Activated CD4-positive, alpha-beta T cell treated with anti-CD3 and anti-CD28 coated beads, Interleukin-2, amount 10 ng/mL, durations not matched to agents 24 days and 14 days (primary cell): ENCODE measurements around the gene EFEMP1. TPM values are rescaled to one million over a fixed set of nuclear protein-coding genes. Genes with fewer than 3 reads are reported as not detected.

Source experiments
- DNase-seq: peaks from one replicate; pipeline ENCODE4 v3.0.0; 2022
- H3K27ac Mint-ChIP-seq: one replicate; pipeline ENCODE4 v1.8.0; 2022; ENCODE audit warnings: mild to moderate bottlenecking, mixed read lengths
- H3K27me3 Mint-ChIP-seq: one replicate; pipeline ENCODE4 v1.8.0; 2022; ENCODE audit warnings: mixed read lengths
- H3K36me3 Mint-ChIP-seq: one replicate; pipeline ENCODE4 v1.8.0; 2022; ENCODE audit warnings: low read depth, mild to moderate bottlenecking, mixed read lengths
- H3K4me1 Mint-ChIP-seq: one replicate; pipeline ENCODE4 v1.8.0; 2021; ENCODE audit warnings: mixed read lengths
- H3K4me3 Mint-ChIP-seq: one replicate; pipeline ENCODE4 v1.8.0; 2022; ENCODE audit warnings: mild to moderate bottlenecking, moderate library complexity, mixed read lengths
- H3K9me3 Mint-ChIP-seq: one replicate; pipeline ENCODE4 v1.8.0; 2021; ENCODE audit warnings: mixed read lengths
- intact Hi-C: fragments of 100-400 bp; cut with micrococcal nuclease; formaldehyde crosslinking; loops from one replicate; pipeline ENCODE4 v1.15.1; 2023
- total RNA-seq: library from RNA; stranded (reverse); gene quantifications from 2 replicates; pipeline ENCODE4 v1.2.3, GENCODE V29; 2022

EFEMP1 gene
- total RNA-seq, 1 donor from 2014 or later, result not detected

DNA sequence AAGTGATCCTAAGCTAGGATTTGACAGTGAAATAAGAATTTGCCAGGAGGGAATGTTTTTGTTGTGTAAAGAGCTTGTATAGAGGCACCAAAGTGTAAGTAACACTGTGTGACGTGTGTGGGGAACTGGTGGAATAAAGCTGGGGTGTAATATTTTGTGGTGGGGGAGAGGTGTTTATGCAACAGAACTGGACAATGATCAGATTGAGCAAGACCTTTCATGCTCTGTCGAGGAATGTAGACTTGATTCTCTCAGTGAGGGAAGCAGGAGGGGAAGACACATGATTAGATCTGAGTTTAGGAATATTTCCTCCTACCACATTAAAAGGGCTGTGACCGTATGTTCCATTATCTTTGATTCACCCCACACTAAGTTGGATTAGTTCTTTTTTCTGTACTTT, 43.6 kb downstream of the EFEMP1 start:
- Mint-ChIP-seq H3K27ac (no peak overlapping the region), H3K36me3 (no peaks in the 10 kb centered on the region), H3K27me3 (no peaks in the 10 kb centered on the region), H3K4me1 (no peaks in the 10 kb centered on the region), H3K4me3 (no peak overlapping the region), H3K9me3 (no peaks in the 10 kb centered on the region)
- intact Hi-C loops, result no loop called here
- no peak for DNase-seq

DNA sequence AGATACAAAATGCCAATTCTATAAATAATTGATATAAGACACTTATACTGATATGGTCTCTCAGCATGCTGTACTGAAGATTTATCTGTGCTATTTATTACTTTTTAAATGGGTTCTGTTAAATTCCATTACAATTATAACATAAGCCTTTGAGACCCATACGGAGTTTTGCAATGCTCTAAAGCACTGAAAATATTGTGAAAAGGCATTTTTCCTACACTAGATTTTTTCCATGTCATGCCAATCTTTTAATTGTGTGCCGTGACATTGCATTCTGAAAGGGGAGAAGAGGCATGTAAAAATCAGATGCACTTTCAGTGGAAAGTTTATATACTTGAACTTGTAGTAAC, 46.5 kb downstream of the EFEMP1 start:
- H3K4me3 Mint-ChIP-seq, result no peak overlapping the region
- no peaks in the 10 kb centered on the region for H3K9me3 Mint-ChIP-seq
- no peak for DNase-seq
- H3K4me1 Mint-ChIP-seq, result no peaks in the 10 kb centered on the region
- no peak overlapping the region for H3K27ac Mint-ChIP-seq
- intact Hi-C loops, result no loop called here
- no peaks in the 10 kb centered on the region for H3K27me3 Mint-ChIP-seq
- H3K36me3 Mint-ChIP-seq, result no peaks in the 10 kb centered on the region

DNA sequence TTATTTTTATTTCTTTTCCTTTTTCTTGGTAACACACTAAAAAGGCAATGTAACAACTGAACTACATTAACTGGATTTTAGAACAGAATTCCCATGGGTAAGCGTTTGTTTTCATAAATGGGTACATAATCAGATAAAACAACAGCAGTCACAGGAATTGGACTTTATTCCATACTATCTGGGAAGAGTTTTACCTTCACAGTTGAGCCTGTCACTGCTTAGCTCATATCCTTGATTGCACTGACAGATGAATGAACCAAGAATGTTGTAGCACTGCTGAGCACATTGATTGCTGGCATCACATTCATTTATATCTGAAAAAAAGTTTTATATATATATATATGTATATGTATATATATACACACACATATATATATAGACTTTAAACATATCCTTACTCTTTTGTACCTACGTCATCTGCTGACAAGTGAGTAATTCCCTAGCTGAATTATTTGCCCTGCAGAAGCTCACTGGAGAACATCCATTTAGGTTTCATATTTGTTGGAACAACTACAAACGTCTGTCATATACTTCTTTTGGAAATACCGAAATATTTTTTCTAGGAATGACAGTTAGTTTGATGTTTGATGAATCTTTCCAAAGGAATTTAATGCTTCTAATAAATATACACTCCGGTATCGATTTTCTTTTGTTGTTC, 47.0 kb downstream of the EFEMP1 start:
- Mint-ChIP-seq H3K36me3 (no peaks in the 10 kb centered on the region), H3K27ac (no peak overlapping the region), H3K9me3 (no peaks in the 10 kb centered on the region), H3K4me1 (no peaks in the 10 kb centered on the region), H3K4me3 (no peak overlapping the region), H3K27me3 (no peaks in the 10 kb centered on the region)
- intact Hi-C loops, result no loop called here
- no peak for DNase-seq

DNA sequence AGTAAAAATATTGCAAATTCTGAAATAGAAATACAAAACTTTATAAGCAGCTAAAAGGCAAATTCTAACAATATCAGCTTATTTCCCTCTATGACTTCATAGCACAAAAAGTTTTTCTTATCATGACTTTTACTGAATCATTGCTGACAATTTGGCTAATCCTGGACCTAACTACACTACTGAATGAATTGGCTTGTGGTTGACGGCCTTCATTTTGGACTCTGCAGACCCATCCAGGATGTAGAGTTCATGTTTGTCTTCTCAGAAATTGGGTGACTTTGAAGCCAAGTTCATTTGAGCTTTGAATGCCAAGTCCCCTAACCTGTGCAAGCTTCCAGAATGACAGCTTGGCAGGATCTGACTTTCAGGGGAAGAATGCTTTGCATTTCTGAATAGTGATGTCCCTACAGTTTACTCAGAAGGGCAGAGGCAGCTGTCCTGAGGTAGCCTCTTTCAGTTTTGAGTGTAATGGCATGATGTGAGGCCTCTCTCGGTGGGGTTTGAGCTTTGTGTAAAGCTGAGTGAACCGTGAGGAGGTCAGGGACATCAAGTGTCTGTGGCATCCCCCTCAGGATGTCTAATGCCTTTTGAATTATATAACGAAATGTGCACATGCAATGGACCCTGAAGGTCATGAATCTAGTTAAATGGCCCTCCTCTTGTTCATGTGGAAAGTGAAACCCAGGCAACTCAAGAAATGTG, 48.0 kb downstream of the EFEMP1 start:
- no peaks in the 10 kb centered on the region for H3K36me3 Mint-ChIP-seq
- no peak overlapping the region for H3K27ac Mint-ChIP-seq
- intact Hi-C loops, result no loop called here

DNA sequence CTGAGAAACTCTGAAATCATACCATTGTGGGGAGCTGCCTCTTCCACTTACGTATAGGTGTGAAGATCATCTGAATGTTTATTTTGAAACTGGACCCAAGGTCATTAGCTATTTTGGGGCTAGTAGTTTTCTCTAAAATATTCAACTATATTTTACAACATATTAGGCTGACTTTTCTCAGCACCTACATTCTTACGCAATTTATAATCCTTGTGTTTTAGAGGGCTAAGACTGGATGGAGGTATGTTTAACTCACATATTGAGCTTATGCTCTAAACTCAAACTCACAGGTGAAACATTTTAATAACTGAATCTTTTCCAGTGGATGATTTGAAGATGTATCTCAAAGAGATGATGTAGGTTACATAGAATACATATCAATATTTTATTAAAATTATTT, 49.2 kb downstream of the EFEMP1 start:
- no peak for DNase-seq
- no peak overlapping the region for H3K27ac Mint-ChIP-seq
- no peaks in the 10 kb centered on the region for H3K9me3 Mint-ChIP-seq
- no peaks in the 10 kb centered on the region for H3K27me3 Mint-ChIP-seq
- H3K4me1 Mint-ChIP-seq, result no peaks in the 10 kb centered on the region
- intact Hi-C loops, result no loop called here
- no peaks in the 10 kb centered on the region for H3K36me3 Mint-ChIP-seq
- H3K4me3 Mint-ChIP-seq, result no peak overlapping the region

More for the DNA sequence above, 48.0 kb downstream of the EFEMP1 start:
- DNase-seq, result no peak
- no peak overlapping the region for H3K4me3 Mint-ChIP-seq
- no peaks in the 10 kb centered on the region for H3K27me3 Mint-ChIP-seq
- no peaks in the 10 kb centered on the region for H3K4me1 Mint-ChIP-seq
- H3K9me3 Mint-ChIP-seq, result no peaks in the 10 kb centered on the region

DNA sequence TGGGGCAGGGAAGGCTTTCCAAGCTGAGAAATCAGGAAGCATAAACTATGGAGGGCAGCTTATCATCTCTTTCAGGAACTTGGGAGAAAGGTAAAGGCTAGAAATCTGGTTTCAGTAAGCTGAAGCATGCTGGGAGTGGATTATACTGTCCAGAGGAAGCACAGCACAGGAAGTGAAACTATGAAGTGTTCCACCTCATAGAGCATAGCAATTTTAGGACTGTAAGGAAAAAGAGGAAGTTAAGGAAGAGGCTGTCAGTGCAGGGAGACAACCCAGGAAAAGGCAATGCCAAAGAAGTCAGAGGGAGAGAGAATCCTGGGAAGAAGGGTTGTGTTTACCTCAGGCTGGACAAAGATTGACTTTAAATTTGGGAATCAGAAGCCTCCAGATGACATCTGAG, 51.9 kb downstream of the EFEMP1 start:
- peaks cover 3% of the 10 kb centered on the region for H3K27me3 Mint-ChIP-seq
- no peak for DNase-seq
- no peak overlapping the region for H3K4me3 Mint-ChIP-seq
- H3K36me3 Mint-ChIP-seq, result no peaks in the 10 kb centered on the region
- H3K4me1 Mint-ChIP-seq, result no peaks in the 10 kb centered on the region
- H3K9me3 Mint-ChIP-seq, result no peaks in the 10 kb centered on the region
- H3K27ac Mint-ChIP-seq, result no peak overlapping the region
- intact Hi-C loops, result no loop called here

DNA sequence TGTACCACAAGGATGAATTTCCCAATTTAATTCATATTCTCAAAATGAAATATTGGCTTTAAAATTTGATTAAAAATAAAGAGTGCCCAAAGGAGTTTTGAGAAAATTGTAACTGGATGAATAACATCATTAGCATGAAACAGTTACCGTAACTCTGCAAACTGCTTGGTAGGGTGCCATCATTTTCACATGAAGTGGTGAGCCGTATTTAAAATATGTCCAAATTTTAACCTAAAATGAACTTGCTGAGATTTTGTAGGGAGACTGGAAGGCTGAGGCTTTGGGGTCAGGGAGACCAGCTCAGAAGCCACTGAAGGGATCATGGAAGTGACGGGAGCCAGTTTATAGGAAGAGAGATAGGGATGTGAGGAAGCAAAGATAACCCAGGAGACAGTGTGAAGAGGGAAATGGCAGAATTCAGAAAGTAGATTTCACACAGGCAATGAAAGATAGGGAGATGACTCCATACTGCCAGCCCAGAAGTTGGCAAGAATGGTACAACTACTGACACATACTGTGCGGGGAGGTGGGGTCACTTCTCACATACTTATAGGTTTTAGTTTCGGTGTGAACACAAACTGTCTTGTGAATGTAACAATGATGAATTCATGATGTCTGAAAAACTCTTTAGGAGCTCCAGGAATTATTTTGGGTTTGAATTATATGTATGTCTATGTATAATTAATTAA, 53.8 kb downstream of the EFEMP1 start:
- peaks cover 3% of the 10 kb centered on the region for H3K27me3 Mint-ChIP-seq
- H3K4me3 Mint-ChIP-seq, result no peak overlapping the region
- DNase-seq, result no peak
- intact Hi-C loops, result no loop called here
- H3K36me3 Mint-ChIP-seq, result no peaks in the 10 kb centered on the region
- no peaks in the 10 kb centered on the region for H3K9me3 Mint-ChIP-seq
- no peak overlapping the region for H3K27ac Mint-ChIP-seq
- H3K4me1 Mint-ChIP-seq, result no peaks in the 10 kb centered on the region

DNA sequence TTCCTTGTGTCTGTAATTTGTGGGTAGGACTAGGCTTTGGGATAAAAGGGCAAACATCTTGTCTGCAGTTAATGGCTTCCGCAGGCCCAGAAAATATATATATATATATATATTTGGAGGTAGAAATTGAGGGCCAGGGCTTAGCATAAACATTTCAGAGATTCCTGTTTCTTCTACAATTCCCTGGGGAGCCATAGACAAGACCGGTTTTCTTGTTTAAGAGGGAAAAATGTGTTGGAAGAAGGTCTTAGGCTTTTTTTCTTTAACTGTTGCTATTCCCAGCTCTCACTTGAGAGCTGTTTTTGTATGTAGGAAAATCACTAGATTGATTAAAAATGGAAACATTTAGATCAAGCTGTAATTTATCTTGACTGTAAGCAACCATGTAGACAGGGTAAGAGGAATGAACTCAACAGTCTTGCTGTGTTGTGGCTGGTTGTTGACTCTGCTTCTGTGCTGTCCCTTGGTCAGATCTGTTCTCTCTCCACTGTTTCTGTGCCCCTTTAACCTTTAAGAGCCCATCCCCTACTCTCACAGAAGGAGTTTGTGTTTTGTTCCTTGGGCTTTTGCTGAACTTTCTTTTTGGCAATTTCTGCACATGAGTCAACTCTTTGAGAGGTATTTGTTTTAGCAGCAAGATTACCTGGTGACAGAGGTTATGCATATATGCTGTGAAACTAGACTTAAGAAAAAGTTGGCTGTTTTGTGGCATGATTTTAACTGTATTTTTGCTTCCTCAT, 58.3 kb downstream of the EFEMP1 start:
- intact Hi-C loops, result no loop called here
- Mint-ChIP-seq H3K4me1 (no peaks in the 10 kb centered on the region), H3K27ac (no peak overlapping the region), H3K4me3 (no peak overlapping the region), H3K9me3 (no peaks in the 10 kb centered on the region), H3K27me3 (peaks cover 3% of the 10 kb centered on the region), H3K36me3 (no peaks in the 10 kb centered on the region)
- DNase-seq, result no peak

DNA sequence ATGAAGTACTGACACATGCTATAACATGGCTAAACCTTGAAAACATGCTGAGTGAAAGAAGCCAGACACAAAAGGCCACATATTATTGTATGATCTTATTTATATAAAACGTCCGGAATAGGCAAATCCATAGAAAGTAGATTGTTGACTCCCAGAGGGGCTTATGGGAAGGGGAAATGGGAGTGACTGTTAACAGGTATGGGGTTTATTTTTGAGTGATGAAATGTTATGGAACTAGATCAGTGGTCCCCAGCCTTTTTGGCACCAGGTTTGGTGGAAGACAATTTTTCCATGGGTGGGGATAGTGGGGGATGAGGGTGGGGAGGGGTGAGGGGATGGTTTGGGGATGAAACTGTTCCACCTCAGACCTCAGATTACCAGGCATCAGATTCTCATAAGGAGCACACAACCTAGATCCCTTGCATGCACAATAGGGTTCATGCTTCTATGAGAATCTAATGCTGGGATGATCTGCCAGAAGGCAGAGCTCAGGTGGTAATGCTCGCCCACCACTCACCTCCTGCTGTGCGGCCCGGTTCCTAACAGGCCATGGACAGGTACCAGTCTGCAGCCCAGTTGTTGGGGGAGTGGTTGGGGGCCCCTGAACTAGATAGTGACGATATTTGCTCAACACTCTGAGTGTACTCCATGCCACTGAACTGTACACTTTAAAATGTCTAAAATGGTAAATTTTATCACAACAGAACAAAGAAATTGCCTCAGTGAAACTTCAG, 59.1 kb downstream of the EFEMP1 start:
- intact Hi-C loops, result no loop called here
- no peaks in the 10 kb centered on the region for H3K4me1 Mint-ChIP-seq
- no peak overlapping the region for H3K4me3 Mint-ChIP-seq
- H3K27ac Mint-ChIP-seq, result no peak overlapping the region
- peaks cover 3% of the 10 kb centered on the region for H3K27me3 Mint-ChIP-seq
- H3K9me3 Mint-ChIP-seq, result no peaks in the 10 kb centered on the region
- DNase-seq, result no peak
- no peaks in the 10 kb centered on the region for H3K36me3 Mint-ChIP-seq

DNA sequence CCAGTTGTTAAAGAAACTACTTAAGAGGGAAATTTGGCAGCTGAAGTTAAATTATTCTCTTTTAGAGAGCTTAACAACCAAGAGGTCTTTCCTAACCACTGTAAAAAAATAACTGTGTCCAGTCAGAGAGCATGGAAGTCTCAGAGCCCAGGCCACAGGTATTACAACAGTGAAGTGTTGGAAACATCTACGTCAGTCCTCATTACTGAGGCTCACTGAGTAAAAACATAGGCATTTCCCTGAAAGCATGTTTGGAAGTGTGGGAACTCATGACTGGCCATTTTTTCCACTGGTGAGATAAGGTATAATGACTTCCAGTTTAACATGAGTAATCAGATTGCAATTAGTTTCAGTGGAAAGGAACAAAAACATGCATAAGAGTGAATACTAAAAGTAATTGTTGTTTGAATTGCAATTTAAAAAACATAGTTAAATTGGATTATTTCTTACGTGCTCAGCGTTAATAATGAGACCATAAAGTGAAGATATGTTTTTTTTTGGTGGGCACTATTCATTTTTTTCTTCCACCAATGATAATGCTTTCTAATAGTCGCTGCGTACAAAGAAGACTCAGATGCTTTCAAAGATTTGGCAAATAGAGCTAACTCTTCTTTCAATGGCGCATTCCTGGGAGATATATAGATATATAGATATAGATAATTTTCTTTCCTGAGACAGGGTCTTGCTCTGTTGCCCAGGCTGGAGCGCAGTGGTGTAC, 60.8 kb downstream of the EFEMP1 start:
- no peaks in the 10 kb centered on the region for H3K36me3 Mint-ChIP-seq
- DNase-seq, result no peak
- H3K4me3 Mint-ChIP-seq, result no peak overlapping the region
- no peak overlapping the region for H3K27ac Mint-ChIP-seq
- no peaks in the 10 kb centered on the region for H3K4me1 Mint-ChIP-seq
- intact Hi-C loops, result no loop called here
- H3K9me3 Mint-ChIP-seq, result no peaks in the 10 kb centered on the region
- peaks cover 3% of the 10 kb centered on the region for H3K27me3 Mint-ChIP-seq

DNA sequence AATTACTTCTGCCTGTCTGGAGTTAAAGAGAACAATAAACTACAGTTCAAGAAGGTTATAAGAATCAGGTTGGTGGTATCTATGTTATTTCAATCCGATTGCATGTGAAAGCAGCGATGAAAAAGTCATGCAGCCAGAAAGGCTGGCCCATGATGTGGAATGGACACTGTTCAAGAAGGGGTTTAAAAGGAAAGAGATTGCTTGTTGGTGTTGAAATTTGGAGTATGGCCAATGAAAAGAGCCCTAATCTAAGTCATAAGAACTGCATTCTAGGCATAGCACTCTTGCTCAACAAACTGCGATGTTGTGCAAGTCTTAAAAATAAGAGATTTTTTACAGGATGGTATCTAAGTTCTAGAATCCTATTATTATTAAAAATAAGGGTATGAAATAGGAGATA, 61.3 kb downstream of the EFEMP1 start:
- Mint-ChIP-seq H3K4me1 (no peaks in the 10 kb centered on the region), H3K27ac (no peak overlapping the region), H3K36me3 (no peaks in the 10 kb centered on the region), H3K9me3 (no peaks in the 10 kb centered on the region), H3K4me3 (no peak overlapping the region), H3K27me3 (no peaks in the 10 kb centered on the region)
- intact Hi-C loops, result no loop called here
- no peak for DNase-seq

DNA sequence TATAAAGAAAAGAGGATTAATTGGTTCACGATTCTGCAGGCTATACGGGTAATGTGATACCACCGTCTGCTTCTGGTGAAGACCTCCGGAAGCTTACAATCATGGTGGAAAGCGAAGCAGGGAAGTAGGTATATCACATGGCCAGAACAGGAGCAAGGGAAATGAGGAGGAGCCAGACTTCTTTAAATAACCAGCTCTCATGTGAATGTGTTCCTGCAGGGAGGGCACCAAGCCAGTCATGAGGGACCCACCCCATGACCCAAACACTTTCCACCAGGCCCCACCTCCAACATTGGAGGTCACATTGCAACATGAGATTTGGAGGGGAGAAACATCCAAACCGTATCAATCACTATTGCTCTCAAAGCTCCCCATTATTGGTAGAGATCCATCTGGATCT, 61.8 kb downstream of the EFEMP1 start:
- intact Hi-C loops, result no loop called here
- H3K27me3 Mint-ChIP-seq, result no peaks in the 10 kb centered on the region
- H3K27ac Mint-ChIP-seq, result no peak overlapping the region
- no peak for DNase-seq
- no peaks in the 10 kb centered on the region for H3K9me3 Mint-ChIP-seq
- H3K4me3 Mint-ChIP-seq, result no peak overlapping the region
- H3K36me3 Mint-ChIP-seq, result no peaks in the 10 kb centered on the region
- H3K4me1 Mint-ChIP-seq, result no peaks in the 10 kb centered on the region

DNA sequence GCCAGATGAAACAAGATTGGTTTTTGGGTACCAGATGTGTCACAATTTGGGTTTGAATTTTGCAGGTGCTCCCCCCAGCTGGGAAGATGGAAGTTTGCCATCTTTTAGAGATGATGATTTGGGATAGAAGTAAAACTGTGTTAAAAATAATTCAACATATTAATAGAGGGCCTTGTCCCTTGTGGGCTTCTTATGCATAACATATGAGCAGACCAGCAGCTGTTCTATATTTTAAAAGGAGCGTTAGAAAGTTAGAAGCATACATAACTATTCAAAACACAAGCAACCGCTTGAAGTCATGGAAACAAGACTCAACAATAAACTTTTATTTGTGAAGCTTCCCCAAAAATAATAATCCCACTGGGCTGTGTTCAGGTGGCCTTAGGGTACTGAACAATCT, 62.8 kb downstream of the EFEMP1 start:
- H3K4me3 Mint-ChIP-seq, result no peak overlapping the region
- no peaks in the 10 kb centered on the region for H3K36me3 Mint-ChIP-seq
- no peaks in the 10 kb centered on the region for H3K9me3 Mint-ChIP-seq
- DNase-seq, result no peak
- intact Hi-C loops, result no loop called here
- H3K27ac Mint-ChIP-seq, result no peak overlapping the region
- no peaks in the 10 kb centered on the region for H3K27me3 Mint-ChIP-seq
- no peaks in the 10 kb centered on the region for H3K4me1 Mint-ChIP-seq
